Stimulated activated CD4-positive, alpha-beta T cell treated with anti-CD3 and anti-CD28 coated beads, Interleukin-4, amount 100 ng/mL, for 4 hours (primary cell): ENCODE data around the gene AZU1.

Source experiments
- DNase-seq, 2 experiments: peaks; one replicate each; pipeline ENCODE4 v3.0.0-alpha.2; 2020

AZU1 gene

GRCh38 chr19:827710-828321, at the start of gene AZU1:
Gene AZU1 (plus strand): TSS chr19:827837. CDS start chr19:827847, 10 bp downstream.
- no peak for DNase-seq

GRCh38 chr19:778910-779653, 48.6 kb upstream of the AZU1 start:
- DNase-seq, result no peak

GRCh38 chr19:780935-781334, 46.7 kb upstream of the AZU1 start:
- no peak for DNase-seq

GRCh38 chr19:781800-782184, 45.8 kb upstream of the AZU1 start:
- no peak for DNase-seq

- no peak for DNase-seq
Observed at GRCh38 chr19:782185-782877, 45.3 kb upstream of the AZU1 start.

GRCh38 chr19:782878-783668, 44.6 kb upstream of the AZU1 start:
- DNase-seq, result no peak

- no peak for DNase-seq
Observed at GRCh38 chr19:784541-784940, 43.1 kb upstream of the AZU1 start.

GRCh38 chr19:787536-787935, 40.1 kb upstream of the AZU1 start:
- no peak for DNase-seq

- no peak for DNase-seq
Observed at GRCh38 chr19:788686-788982, 39.0 kb upstream of the AZU1 start.

GRCh38 chr19:788983-789700, 38.5 kb upstream of the AZU1 start:
- DNase-seq, result no peak

GRCh38 chr19:789701-790060, 38.0 kb upstream of the AZU1 start:
- DNase-seq, result no peak

GRCh38 chr19:791007-791566, 36.5 kb upstream of the AZU1 start:
- no peak for DNase-seq

- DNase-seq, result no peak
Observed at GRCh38 chr19:791567-792305, 35.9 kb upstream of the AZU1 start.

- DNase-seq, result no peak
Observed at GRCh38 chr19:792306-792885, 35.2 kb upstream of the AZU1 start.

- no peak for DNase-seq
Observed at GRCh38 chr19:793806-794205, 33.8 kb upstream of the AZU1 start.

GRCh38 chr19:795073-795611, 32.5 kb upstream of the AZU1 start:
- DNase-seq, result no peak

GRCh38 chr19:795691-796581, 31.7 kb upstream of the AZU1 start:
- no peak for DNase-seq

GRCh38 chr19:796692-797527, 30.7 kb upstream of the AZU1 start, which contains the start of gene PTBP1:
Gene PTBP1 (plus strand): TSS chr19:797452. CDS start chr19:797498, 46 bp downstream.
- peak; percentile 97 to 100 for DNase-seq
